Neural crest cell (in vitro differentiated cells): ENCODE measurements around the gene BLOC1S1. TPM values are rescaled to one million over a fixed set of nuclear protein-coding genes. Genes with fewer than 3 reads are reported as not detected.

ENCODE experiments used
- DNase-seq: peaks from one replicate; pipeline ENCODE4 v3.0.0; 2021; ENCODE audit warnings: low read depth, mixed read lengths, low spot score
- H3K27ac Mint-ChIP-seq: one replicate; pipeline ENCODE4 v1.8.0; 2021; ENCODE audit warnings: mild to moderate bottlenecking, mixed read lengths; ENCODE audit not compliant: unreplicated experiment
- H3K27me3 Mint-ChIP-seq: 2 replicates; pipeline ENCODE4 v1.8.0; 2021; ENCODE audit warnings: low read depth, mild to moderate bottlenecking, mixed read lengths
- H3K36me3 Mint-ChIP-seq: 2 replicates; pipeline ENCODE4 v1.8.0; 2021; ENCODE audit warnings: low read depth, mild to moderate bottlenecking, mixed read lengths
- H3K4me1 Mint-ChIP-seq: 2 replicates; pipeline ENCODE4 v1.8.0; 2021; ENCODE audit warnings: mixed read lengths
- H3K4me3 Mint-ChIP-seq: one replicate; pipeline ENCODE4 v1.8.0; 2021; ENCODE audit warnings: mild to moderate bottlenecking, mixed read lengths
- H3K9me3 Mint-ChIP-seq: 2 replicates; pipeline ENCODE4 v1.8.0; 2021; ENCODE audit warnings: mixed read lengths
- total RNA-seq: library from RNA; stranded (reverse); gene quantifications from 2 replicates; pipeline ENCODE4 v1.2.1, GENCODE V29; 2021
- TF ChIP-seq, protein P1 (sequence below): fragments of 200-600 bp; sonication (generic); conservative IDR thresholded peaks from 2 replicates; pipeline ENCODE4 v1.5.0; 2021; ENCODE audit warnings: antibody characterized with exemption, mild to moderate bottlenecking

Gene BLOC1S1
- total RNA-seq, 1 donor from 2014 or later, result 111 TPM

- peaks cover 38% of the 10 kb centered on the region for H3K4me1 Mint-ChIP-seq
- H3K4me3 Mint-ChIP-seq, result peak overlapping the region; percentile 94
- peak overlapping the region; percentile 97 for H3K27ac Mint-ChIP-seq
- DNase-seq, result no peak
- H3K9me3 Mint-ChIP-seq, result no peaks in the 10 kb centered on the region
- TF ChIP-seq, protein P1, sequence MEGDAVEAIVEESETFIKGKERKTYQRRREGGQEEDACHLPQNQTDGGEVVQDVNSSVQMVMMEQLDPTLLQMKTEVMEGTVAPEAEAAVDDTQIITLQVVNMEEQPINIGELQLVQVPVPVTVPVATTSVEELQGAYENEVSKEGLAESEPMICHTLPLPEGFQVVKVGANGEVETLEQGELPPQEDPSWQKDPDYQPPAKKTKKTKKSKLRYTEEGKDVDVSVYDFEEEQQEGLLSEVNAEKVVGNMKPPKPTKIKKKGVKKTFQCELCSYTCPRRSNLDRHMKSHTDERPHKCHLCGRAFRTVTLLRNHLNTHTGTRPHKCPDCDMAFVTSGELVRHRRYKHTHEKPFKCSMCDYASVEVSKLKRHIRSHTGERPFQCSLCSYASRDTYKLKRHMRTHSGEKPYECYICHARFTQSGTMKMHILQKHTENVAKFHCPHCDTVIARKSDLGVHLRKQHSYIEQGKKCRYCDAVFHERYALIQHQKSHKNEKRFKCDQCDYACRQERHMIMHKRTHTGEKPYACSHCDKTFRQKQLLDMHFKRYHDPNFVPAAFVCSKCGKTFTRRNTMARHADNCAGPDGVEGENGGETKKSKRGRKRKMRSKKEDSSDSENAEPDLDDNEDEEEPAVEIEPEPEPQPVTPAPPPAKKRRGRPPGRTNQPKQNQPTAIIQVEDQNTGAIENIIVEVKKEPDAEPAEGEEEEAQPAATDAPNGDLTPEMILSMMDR, result no peak
- peaks cover 40% of the 10 kb centered on the region for H3K27me3 Mint-ChIP-seq
- H3K36me3 Mint-ChIP-seq, result no peaks in the 10 kb centered on the region
Observed at GRCh38 chr12:55715169-55715764, 579 bp upstream of the BLOC1S1 start.

DNA sequence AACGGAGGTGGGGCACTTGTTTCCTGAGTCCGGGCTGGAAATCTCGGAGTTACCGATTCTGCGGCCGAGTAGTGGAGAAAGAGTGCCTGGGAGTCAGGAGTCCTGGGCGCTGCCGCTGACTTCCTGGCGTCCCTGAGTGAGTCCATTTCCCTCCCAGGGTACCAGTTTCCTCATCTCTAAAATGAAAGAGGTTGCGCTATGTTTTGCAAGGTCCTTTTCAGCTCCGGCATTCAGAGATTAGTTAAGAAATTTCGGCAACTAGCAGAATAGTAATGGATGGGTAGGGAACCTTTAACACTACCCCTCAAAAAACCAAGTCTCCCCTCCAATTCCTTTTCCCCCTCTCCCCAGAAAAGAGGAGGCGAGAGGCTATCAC lies 724 bp downstream of the BLOC1S1 start:
- TF ChIP-seq, protein P1, result no peak
- H3K27me3 Mint-ChIP-seq, result peaks cover 31% of the 10 kb centered on the region
- no peak for DNase-seq
- H3K36me3 Mint-ChIP-seq, result no peaks in the 10 kb centered on the region
- no peaks in the 10 kb centered on the region for H3K9me3 Mint-ChIP-seq
- peak overlapping the region; percentile 87 for H3K27ac Mint-ChIP-seq
- H3K4me3 Mint-ChIP-seq, result peak overlapping the region; percentile 94
- H3K4me1 Mint-ChIP-seq, result peaks cover 41% of the 10 kb centered on the region

- Mint-ChIP-seq H3K4me1 (peaks cover 41% of the 10 kb centered on the region), H3K9me3 (no peaks in the 10 kb centered on the region), H3K27ac (peak overlapping the region; percentile 92), H3K27me3 (peaks cover 24% of the 10 kb centered on the region), H3K4me3 (peak overlapping the region; percentile 94), H3K36me3 (no peaks in the 10 kb centered on the region)
- no peak for DNase-seq
- TF ChIP-seq, protein P1, result no peak
Observed at GRCh38 chr12:55717011-55718007, 1.5 kb downstream of the BLOC1S1 start.

GRCh38 chr12:55718015-55718414 lies 2.2 kb downstream of the BLOC1S1 start:
- Mint-ChIP-seq H3K27ac (peak overlapping the region; percentile 92), H3K27me3 (peaks cover 17% of the 10 kb centered on the region), H3K9me3 (no peaks in the 10 kb centered on the region), H3K36me3 (no peaks in the 10 kb centered on the region), H3K4me1 (peaks cover 41% of the 10 kb centered on the region), H3K4me3 (peak overlapping the region; percentile 94)
- no peak for DNase-seq
- TF ChIP-seq, protein P1, result no peak

- Mint-ChIP-seq H3K4me3 (peak overlapping the region; percentile 94), H3K27me3 (peaks cover 10% of the 10 kb centered on the region), H3K27ac (peak overlapping the region; percentile 92)
Observed at GRCh38 chr12:55718624-55719275, 2.9 kb downstream of the BLOC1S1 start.

More at GRCh38 chr12:55718624-55719275, 2.9 kb downstream of the BLOC1S1 start:
- H3K9me3 Mint-ChIP-seq, result no peaks in the 10 kb centered on the region
- H3K4me1 Mint-ChIP-seq, result peaks cover 45% of the 10 kb centered on the region
- no peak for DNase-seq
- TF ChIP-seq, protein P1, result no peak
- H3K36me3 Mint-ChIP-seq, result no peaks in the 10 kb centered on the region
